Measurements from ENCODE around the gene MAP4K3.

DNA sequence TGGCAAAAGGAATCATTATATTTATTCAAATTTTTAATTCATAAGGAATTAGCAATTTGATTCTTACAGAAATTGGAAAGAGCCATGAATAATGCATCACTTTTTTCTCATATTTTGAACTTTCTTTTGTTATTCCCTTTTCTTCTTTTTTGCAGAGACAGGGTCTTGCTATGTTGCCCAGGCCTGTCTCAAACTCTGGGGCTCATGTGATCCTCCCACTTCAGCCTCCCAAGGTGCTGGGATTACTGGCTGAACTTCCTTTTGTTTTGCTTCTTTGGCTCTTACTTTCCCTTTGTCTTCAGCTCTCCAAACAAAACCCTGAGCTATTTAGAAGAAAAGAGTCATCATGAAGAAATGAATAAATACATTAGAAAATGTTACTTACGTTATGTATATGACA is 224.1 kb downstream of the MAP4K3 start:
- TF ChIP-seq POU5F1 (IDR thresholded peaks at IDR 0.05; ENCODE audit: borderline replicate concordance, low read depth, low read length, partially characterized antibody) (no peak), ZNF778 (CRISPR knock-in tag; IDR thresholded peaks at IDR 0.05) (no peak), CBFB (CRISPR knock-in tag; IDR thresholded peaks at IDR 0.05) (no peak), GMEB1 (CRISPR knock-in tag; IDR thresholded peaks at IDR 0.05) (no peak), TAF1 (IDR thresholded peaks at IDR 0.05; ENCODE audit: control insufficient read depth, extremely low read depth, insufficient read depth, low read length, severe bottlenecking) (no peak), CTCF (IDR thresholded peaks at IDR 0.05 in 2 of 3, conservative IDR thresholded peaks at IDR 0.05 in 1 of 3; ENCODE audit: insufficient read depth in 2 of 3, low read depth in 1 of 3, low read length in 3 of 3) (no peak), BRCA1 (IDR thresholded peaks at IDR 0.05) (no peak), BRCA1 (CRISPR knock-in tag; IDR thresholded peaks at IDR 0.05) (no peak), TCF3 (CRISPR knock-in tag; IDR thresholded peaks at IDR 0.05) (no peak), DNMT1 (IDR thresholded peaks at IDR 0.05) (no peak)
- TF ChIP-seq, protein P1, sequence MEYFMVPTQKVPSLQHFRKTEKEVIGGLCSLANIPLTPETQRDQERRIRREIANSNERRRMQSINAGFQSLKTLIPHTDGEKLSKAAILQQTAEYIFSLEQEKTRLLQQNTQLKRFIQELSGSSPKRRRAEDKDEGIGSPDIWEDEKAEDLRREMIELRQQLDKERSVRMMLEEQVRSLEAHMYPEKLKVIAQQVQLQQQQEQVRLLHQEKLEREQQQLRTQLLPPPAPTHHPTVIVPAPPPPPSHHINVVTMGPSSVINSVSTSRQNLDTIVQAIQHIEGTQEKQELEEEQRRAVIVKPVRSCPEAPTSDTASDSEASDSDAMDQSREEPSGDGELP (CRISPR knock-in tag; IDR thresholded peaks at IDR 0.05; ENCODE audit: borderline replicate concordance): no peak
- TF ChIP-seq, protein P2, sequence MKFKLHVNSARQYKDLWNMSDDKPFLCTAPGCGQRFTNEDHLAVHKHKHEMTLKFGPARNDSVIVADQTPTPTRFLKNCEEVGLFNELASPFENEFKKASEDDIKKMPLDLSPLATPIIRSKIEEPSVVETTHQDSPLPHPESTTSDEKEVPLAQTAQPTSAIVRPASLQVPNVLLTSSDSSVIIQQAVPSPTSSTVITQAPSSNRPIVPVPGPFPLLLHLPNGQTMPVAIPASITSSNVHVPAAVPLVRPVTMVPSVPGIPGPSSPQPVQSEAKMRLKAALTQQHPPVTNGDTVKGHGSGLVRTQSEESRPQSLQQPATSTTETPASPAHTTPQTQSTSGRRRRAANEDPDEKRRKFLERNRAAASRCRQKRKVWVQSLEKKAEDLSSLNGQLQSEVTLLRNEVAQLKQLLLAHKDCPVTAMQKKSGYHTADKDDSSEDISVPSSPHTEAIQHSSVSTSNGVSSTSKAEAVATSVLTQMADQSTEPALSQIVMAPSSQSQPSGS (CRISPR knock-in tag; IDR thresholded peaks at IDR 0.05): no peak
- TF ChIP-seq, protein P3, sequence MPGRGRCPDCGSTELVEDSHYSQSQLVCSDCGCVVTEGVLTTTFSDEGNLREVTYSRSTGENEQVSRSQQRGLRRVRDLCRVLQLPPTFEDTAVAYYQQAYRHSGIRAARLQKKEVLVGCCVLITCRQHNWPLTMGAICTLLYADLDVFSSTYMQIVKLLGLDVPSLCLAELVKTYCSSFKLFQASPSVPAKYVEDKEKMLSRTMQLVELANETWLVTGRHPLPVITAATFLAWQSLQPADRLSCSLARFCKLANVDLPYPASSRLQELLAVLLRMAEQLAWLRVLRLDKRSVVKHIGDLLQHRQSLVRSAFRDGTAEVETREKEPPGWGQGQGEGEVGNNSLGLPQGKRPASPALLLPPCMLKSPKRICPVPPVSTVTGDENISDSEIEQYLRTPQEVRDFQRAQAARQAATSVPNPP (IDR thresholded peaks at IDR 0.05; ENCODE audit: borderline replicate concordance, insufficient read depth, insufficient read length): no peak
